GM18858 (cell line): Measurements from ENCODE around the gene ACSL3.
"Not testable (repeated sequence)": the region's sequence is repeated elsewhere in the genome, so short reads cannot be mapped to it uniquely, and the experiment has no call there.

Experiments
- ATAC-seq: cut with Tn5 transposase; IDR thresholded peaks from one replicate; pipeline ENCODE4 v1.9.1; 2021; ENCODE audit not compliant: unreplicated experiment

Gene ACSL3

DNA sequence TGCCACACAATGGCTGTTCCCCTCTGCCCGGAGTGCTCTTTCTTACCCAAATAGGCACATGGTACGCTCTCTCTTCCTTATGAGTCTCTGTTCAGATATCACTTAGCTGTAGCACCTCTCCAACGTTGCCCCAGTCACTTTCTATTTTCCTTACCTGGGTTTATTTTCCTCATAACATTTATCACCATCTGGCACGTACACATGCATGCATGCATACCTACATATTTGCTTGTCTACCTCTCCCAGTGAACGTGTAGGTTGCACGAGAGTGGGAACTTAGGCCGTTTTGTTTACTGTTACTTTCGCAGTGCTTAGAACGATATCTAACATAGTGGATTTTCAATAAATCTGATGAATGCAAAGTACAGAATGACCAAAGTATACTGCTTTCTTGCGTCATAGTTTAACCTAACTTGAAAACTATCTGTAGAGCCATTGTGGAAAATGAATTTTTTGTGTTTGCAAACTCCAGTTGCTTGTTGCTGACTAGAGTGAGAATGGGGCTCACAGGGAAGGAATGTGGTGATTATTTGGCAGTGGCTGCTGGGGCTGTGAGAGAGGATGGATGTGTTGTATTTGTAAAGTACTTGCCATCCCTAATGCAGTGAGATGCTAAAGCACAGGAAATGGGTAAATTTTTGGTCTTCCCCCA, 47.1 kb downstream of the ACSL3 start:
- no peak for ATAC-seq

DNA sequence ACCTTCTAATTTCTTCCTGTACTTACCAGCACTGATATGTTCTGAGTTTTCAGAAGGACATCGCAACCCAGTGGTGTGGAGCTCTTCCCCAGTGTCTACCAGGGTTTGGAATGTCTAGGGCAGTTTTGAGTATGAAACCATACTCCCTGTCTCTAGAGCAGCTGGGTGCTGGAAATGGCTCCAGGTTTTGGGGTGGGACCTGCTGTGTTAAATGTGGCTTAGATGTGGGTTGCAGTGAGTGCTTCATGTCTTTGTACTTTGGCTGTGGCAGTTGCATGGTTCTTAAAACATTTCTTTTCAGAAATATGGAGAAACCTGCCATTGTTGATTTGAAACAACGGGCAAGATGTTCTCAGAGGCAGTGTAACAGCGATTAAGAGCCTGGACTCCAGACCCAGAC, 48.5 kb downstream of the ACSL3 start:
- ATAC-seq = no peak

DNA sequence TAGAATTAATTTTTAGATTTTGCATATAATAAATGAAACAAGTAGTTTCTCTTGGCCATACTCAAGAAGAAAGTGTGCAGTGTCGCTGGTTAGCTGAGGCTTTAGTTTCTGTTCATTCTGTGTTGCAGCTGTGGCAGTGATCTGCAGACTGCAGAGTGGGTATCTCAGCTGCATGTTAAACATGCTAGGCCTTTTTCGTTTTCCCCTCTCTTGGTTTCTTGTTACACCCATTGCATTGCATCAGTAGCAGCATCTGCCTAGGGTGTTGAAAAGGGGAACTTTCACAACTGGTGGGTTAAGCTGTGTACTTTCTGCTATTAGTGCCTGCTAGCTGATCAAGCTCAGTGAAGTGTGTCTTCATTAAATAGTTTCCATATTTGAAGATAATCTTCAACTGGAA, 51.3 kb downstream of the ACSL3 start:
- peak; percentile 98 for ATAC-seq

DNA sequence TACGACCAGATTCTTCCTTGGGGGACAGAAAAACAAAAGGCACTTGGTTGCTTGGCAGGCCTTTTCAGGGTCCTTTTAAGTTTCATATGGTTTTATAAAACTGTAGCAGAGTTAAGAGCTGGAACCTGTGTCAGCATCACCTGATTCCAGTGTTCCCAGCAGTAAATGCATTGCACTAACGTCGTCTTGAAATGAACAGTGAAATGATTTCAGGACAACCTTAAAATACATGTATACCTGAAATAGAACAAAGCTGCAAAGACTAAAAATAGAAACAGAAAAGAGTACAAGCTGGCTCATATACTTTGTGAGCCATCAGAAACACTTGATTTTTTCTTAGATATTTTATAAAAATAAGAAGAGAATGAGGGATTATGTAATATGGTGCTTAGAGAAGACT, 51.9 kb downstream of the ACSL3 start:
- no peak for ATAC-seq

DNA sequence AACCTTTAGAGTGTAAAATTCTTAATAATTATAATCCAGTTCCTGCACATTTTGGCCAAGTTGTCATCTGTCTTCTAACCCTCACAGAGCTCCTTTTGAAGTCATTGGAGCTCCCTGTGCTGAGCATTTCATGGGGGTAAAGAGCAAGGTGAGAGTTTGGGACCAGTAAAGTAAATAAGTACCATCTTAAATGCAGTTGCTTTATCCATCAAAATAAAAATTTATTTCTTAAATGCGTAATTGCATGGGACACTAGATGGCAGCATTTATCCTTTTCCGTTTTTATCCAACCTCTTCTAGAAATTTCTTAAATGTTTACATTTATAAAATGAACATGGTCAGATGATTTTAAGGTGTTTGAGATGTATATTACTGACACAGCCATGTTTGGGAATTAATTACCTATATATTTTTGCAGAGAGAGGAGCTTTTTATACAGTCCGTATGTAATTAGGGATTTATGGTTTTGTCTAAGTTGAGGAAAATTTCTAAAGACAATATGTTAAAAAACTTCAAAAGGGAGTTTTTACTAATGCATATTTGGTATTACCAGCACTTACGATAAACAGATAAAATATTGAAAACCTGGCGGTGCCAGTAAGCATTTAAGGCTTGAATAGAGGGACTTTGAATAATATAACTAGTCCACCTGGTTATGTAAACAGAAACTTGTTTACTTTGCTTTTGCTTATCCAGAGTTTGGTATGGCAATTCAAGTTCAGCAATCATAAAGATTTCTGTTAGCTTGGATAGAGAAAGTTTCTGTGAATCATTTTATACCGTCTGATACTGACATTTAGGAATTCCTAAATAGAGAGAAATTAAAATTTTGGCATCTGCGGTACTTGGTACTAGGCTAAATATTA, 54.5 kb downstream of the ACSL3 start:
- no peak for ATAC-seq

DNA sequence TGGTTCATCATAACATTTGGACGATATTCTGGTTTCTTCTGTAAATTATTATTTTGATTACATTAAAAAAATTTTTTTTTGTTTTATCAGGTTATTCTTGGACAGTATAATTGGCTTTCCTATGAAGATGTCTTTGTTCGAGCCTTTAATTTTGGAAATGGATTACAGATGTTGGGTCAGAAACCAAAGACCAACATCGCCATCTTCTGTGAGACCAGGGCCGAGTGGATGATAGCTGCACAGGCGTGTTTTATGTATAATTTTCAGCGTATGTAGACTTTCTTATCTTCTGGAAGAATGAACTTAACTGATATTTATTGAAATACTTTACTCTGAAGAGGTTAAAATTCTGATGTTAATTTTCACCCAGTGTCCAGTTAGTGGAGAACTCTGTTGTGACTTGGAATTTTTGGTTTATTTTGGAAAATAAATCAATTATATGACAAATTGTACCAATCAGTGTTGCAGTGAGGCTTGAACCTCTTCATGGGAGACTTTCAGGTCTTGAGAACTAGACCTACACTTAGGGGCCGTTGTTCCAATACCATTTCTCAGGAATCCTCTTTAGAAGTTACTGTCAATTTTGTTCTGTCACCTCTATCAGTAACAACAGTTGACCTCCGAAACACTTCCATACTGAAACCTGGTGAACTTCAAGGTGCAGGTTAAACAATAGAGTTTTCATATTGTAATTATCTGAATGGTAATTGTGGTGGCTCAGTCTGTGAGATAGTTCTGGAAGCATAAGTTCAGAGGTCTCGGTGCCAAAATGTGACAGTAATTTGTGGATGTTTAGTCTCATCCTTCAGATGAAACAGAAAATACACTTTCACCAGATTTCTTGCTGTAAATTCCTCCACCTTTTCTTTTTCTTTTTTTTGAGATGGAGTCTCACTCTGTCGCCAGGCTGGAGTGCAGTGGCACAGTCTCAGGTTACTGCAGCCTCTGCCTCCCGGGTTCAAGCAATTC, 55.7 kb downstream of the ACSL3 start:
- ATAC-seq = no peak

DNA sequence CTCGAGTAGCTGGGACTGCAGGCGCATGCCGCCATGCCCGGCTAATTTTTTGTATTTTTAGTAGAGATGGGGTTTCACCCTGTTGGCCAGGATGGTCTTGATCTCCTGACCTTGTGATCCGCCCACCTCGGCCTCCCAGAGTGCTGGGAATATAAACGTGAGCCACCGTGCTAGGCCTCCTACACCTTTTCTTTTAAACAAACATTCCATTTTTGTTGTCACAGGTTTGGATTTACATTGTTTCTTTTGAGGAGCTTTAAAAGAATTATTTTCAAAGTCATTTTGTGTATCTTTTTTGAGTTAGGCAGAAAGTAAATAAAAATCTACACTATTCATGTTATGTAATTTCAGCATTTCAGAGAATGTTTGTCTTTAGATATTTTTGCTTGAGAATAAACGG, 56.4 kb downstream of the ACSL3 start:
- not testable (repeated sequence) for ATAC-seq

DNA sequence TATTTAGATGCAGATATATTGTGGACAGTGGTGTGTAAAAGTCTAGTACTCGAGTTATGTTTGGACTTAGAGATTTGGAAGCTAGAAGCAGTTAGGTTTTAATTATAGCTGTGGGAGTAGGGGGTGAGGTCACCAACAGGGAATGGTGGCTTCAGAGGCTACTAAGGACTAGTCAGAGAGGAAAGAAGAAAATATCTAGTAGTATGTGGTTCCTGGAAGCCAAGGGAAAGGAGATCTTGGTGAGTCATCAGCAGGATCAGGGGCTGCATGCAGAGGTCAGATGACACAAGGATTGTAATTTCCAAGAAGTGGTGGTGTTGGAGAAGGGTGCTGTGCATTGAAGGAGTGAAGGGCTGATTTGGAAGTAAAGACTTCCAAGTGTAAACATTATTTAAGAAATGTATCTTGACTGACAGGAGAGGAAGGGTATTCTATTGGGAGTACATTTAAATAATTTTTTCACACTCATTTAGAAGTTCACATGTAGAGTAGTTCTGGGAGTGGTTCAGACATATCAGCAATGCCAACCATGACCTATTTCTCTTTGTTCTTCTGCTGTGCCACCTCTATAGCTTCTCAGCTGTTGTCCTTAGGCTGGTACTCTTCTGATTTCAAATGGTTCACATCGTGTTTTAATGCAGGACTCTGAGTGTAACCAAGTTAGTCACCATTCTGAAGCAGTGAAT, 59.1 kb downstream of the ACSL3 start:
- ATAC-seq = no peak

DNA sequence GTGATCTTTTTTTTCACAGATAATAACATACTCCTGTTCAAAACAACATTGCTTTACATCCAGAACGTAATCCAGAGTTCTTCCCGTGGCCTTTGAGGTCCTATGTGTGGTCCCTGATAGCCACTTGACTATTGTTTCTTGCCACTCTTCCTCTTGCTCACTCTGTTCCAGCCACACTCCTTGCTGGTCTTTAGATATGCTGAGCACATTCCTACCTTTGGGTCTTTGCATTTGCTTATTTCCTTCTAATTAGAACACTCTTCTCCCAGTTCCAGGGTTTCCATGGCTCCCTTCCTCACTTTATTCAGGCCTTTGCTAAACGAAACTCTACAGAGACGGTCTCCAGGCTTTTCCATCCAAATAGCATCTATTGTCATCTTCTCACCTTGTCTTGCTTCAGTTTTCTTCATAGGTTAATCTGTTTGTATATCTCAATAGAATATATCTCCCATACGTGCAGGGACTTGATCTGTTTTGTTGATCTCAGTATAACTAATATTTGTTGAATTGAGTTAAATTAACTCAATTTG, 59.9 kb downstream of the ACSL3 start:
- no peak for ATAC-seq

DNA sequence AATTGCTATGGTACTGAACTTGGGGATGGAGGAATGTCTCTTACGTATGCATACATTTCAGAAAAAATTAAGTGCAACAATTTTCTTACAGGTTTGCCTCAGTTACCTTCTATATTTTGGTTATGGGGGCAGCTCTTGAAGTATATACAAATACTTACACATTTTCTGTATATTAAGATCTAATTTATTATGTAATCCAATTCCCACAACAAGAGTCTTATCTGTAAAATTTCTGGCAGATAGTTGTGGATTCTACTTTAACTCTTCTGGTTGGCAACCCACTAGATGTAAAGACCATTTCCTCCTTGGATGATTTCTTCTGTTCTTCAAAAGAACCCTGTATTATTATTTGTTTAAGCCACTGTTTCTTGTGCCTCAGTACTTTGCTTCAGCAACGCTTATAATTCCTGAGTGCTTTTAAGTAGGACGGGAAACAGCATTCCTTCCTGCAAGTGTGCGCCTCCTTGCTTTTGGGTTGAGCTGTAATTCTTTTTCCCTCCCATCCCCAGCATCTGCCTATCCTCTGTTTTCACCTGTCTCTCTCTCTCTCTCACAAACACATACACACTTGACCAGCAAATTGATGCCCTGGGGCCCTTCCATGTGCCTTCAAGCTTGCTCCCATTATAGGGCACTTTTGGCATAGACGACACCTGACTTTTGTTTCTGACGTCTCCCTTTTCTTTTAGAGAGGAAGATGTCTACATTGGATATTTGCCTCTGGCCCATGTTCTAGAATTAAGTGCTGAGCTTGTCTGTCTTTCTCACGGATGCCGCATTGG, 61.4 kb downstream of the ACSL3 start:
- no peak for ATAC-seq

DNA sequence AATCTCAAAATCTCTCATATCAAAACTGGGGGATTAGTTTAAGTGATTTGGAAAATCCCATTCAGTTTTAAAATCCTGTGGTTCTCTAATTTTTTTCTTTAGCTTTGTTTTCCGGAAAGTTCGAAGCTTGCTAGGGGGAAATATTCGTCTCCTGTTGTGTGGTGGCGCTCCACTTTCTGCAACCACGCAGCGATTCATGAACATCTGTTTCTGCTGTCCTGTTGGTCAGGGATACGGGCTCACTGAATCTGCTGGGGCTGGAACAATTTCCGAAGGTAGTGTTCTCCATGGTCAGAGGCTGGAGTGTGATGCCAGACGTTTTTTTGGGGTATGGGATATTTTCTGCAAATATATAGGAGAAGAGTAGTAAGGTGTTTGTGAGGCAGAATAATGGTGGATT, 66.1 kb downstream of the ACSL3 start:
- ATAC-seq = no peak

DNA sequence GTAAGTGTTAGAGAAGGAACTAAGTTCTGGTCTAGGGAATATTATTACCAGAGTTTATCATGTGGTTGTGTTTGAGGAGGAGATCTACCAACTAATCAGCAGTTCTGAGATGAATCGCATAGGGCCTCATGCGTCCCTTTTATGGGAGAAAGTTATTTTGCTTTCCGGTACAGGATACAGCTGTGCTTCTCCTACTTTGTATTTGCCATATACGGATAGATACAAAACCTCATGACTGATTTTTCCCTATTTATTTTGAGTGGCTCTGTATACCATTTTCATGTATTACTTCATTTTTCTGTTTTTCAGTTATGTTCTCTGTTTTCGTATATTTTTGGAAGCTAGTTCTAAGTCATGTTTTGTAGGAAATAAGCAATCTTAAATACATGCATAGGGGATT, 66.8 kb downstream of the ACSL3 start:
- no peak for ATAC-seq

DNA sequence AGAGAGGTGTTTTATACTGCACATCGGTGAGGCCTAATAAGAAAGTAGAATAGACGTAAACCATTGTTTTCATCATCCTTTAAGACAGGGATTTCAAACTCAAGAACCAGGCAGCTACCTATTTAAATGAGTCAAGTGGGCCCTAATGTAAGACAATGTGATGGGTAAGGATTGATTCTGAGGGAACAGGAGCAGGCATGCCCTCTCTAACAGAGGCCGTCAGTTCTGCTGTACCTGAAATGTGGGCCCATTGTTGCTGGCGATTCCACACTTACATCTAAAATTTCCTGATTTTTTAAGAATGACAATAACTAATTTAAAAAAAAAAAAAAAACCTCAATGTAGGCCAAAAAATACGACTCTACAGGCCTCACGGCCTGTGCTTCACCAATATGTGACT, 67.5 kb downstream of the ACSL3 start:
- ATAC-seq = no peak

DNA sequence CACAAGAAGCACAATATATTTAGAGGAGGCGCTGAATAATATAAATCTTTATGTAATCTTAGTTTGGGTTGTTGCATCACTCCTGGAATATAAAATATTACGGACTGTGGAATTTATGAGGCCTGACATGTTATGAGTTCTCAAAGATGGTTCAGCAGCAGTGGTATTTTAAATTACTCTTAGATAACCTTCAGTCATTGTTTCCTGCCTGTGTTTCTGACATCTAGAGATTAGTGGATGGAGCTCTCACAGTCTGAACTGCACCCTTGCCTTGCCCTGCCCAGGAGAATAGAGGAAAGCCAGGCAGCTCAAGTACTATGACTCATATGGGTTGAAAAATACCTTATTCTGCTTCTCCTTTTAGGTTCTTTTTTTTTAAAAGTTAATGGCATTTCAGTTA, 70.0 kb downstream of the ACSL3 start:
- ATAC-seq = no peak

DNA sequence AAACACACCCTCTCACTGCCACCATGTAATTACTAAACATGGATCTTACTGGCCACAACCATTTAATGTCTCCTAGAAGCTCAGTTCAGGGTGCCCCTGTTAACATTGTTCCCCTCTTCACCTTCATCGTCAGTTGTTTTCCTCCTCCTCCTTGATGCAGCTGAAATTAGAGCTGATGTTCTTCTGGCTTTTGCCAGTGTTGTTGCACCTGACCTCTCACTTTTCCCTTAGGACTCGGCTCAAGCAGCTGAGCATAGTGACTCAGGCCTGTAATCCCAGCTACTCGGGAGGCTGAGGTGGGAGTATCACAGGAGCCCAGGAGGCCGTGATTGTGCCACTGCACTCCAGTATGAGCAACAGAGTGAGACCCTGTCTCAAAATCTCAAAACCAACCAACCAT, 70.8 kb downstream of the ACSL3 start:
- no peak for ATAC-seq

DNA sequence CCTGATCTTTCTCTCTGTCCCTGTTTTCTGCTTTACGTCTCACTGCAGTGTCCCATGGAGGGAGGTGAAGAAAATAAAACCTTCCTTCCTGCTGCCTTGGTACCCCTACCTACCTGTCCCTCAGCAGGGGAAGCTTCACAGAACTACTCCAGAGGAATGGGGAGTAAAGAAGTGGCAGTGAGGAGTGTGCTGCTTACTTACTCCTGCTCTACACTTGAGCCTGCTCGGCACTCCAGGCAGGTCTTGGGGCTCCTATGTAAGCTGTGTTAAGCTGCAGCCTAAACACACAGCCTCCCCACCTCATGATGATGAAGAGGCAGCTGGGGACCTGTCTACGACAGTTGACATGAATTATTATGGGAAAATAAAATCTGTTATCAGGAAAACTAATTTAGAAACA, 72.6 kb downstream of the ACSL3 start:
- no peak for ATAC-seq

DNA sequence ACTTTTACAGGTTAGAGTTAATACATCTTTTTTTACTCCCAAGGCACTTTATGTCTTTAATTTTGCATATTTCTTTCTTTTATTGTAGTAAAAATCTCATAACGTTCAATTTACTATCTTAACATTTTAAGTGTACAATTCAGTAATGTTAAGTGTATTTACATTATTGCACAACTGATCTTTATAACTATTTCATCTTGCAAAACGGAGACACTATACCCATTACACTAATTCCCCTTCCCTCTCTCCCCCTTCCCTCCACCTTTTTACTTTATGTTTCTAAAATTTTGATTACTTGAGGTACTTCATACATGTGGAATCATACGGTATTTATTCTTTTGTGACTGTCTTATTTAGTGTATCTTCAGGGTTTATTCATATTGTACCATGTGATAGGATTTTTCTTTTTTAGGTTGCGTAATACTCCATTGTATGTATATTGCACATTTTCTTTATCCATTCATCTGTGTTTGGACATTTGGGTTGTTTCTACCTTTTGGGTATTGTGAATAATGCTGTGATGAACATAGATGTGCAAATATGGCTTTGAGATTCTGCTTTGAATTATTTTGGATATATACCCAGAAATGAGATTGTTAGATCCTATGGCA, 75.0 kb downstream of the ACSL3 start:
- no peak for ATAC-seq

DNA sequence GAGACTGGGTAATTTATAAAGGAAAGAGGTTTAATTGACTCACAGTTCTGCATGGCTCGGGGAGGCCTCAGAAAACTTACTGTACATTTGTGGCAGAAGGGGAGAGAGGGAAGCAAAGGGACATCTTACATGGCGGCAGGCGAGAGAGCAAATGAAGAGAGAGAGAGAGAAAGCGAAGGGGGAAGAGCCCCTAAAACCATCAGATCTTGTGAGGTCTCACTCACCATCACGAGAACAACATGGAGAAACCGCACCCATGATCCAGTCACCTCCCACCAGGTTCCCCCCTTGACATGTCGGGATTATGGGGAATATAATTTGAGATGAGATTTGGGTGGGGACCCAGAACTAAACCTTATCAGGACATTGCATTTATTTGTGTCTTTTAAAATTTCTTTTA, 75.9 kb downstream of the ACSL3 start:
- ATAC-seq = no peak

DNA sequence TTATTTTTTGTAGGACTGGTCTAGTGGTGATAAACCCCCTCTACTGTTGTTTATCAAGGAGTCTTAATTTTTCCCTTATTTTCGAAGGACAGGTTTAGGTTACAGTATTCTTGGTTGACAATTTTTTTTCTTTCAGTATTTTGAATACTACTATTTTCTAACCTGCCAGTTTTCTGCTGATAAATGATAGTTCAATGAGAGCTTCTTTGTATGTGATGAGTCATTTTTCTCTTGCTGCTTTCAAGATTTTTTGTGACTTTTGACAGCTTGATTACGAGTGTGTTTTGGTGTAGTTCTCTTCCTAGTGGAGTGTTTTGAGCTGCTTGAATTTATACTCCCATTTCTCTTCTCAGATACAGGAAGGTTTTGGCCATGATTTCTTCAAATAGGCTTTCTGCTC, 77.5 kb downstream of the ACSL3 start:
- ATAC-seq = no peak
